Activated CD4-positive, alpha-beta T cell treated with anti-CD3 and anti-CD28 coated beads for 4 hours (primary cell): ENCODE data around the gene CMIP.

Experiments
- DNase-seq, 2 donors: peaks; one replicate each; pipeline ENCODE4 v3.0.0-alpha.2; 2020

CMIP gene

GRCh38 chr16:81710044-81710443 is 265.4 kb downstream of the CMIP start:
- no peak for DNase-seq

- DNase-seq, result no peak
Measured at GRCh38 chr16:81710596-81710995, 266.0 kb downstream of the CMIP start.

DNA sequence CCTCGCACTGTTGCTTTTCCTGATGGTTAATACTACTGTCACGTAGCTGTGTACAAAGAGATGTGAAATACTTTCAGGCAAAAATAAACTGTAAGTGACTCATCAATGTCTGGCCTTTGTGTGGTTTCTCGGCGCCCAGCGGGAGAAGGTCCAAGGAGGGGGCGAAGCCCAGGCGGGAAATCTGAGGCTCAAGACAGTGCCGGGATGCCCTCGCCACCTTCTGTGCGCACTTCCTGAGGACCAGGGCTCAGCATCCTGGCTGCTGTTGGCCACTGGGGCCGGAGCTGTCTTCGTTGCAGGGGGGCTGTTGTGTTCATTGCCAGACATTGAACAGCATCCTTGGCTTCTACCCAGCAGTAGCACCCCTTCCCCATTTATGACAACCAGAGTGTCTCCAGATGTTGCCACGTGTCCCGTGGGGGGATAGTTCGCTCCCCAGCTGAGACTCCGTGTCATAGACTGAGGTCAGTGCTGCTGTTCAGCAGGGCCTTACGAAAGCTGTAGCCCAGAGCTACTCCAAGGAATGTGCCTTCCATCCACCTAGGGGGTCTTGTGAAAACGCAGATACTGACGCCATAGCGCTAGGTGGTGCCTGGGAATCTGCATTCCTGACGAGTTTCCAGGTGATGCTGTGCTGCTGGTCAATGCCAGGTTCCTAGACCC is 267.2 kb downstream of the CMIP start:
- no peak for DNase-seq

DNA sequence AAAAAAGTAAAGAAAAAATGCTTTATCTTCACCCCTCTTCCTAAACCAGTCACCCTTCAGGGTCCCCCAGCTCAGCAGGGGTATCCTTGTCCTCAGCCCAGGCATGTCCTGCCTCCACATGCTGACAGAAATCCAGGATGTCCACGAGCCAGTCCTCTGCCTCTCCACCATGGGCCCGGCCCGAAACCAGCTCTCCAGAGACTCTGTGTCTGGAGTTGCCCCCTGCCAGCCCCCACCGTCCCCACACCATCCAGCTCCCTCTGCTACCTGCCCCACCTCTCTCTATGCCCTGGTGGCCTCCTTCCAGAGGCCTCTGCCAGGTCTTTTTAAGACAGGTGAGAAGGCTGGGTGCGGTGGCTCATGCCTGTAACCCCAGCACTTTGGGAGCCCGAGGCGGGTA is 268.1 kb downstream of the CMIP start:
- no peak for DNase-seq

GRCh38 chr16:81713295-81713772 is 268.7 kb downstream of the CMIP start:
- no peak for DNase-seq

DNA sequence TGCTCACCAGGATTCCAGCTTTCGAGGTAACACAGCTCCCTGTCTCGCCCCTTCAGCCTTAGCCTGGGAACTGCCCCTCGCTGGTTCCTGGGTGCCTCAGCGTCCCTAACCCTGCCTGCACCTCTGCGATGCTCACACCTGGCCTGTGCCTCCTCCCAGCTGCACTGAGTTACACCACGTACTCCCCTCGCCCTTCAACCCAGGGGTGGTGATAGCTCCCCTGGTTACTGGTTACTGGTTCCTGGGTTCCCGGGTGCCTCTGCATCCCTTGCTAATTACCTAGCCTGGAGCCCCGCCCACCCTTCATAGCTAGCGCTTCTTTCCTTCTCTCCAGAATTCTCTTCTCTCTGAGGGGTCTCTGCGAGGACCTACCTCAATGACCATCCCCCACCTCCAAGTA is 269.2 kb downstream of the CMIP start:
- DNase-seq, result no peak

DNA sequence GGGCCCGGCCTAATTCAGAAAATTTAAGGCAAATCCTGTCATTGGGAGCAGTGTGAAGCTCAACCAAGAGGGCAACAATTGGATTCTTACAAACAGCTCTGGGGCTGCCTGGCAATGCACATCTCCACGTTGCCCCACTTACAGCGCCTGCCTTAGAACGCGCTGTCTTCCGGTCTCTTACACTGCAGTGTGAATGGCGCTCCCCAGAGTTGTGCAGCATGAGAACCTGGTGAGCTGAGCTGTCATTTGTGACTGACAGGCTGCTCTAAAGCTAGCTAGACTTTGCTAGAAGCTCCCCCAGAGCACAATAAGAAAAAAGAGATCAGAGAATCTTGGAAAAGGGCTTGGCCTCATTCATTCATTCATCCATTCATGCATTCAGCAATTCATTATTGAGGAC is 270.0 kb downstream of the CMIP start:
- DNase-seq, result no peak

GRCh38 chr16:81715358-81716196 is 271.0 kb downstream of the CMIP start:
- no peak for DNase-seq

DNA sequence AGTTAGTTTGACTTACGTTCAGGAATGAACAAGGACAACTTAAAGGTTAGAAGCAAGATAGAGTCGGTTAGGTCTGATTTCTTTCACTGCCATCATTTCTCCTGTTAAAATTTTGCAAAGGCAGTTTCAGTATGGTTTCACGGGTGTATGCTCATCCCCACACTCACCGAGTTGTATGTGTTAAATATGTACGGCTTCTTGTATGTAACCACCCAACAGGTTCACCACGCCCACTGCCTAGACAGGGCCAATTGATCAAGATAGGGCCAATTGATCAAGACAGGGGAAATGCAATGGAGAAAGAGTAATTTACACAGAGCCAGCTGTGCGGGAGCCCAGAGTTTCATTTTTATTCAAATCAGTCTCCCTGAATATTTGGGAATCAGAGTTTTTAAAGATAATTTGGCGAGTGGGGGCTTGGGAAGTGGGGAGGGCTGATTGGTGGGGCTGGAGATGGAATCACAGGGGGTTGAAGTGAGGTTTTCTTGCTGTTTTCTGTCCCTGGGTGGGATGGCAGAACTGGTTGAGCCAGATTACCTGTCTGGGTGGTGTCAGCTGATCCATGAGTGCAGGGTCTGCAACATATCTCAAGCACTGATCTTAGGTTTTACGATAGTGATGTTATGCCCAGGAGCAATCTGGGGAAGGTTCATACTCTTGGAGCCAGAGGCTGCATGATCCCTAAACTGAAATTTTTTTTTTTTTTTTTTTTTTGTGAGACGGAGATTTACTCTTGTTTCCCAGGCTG is 272.0 kb downstream of the CMIP start:
- no peak for DNase-seq

GRCh38 chr16:81717662-81718189 is 273.1 kb downstream of the CMIP start:
- DNase-seq, result no peak

- no peak for DNase-seq
Measured at GRCh38 chr16:81718637-81719036, 274.0 kb downstream of the CMIP start.

- DNase-seq, result no peak
Measured at GRCh38 chr16:81719993-81720392, 275.4 kb downstream of the CMIP start.

- no peak for DNase-seq
Measured at GRCh38 chr16:81720973-81721906, 276.6 kb downstream of the CMIP start.

GRCh38 chr16:81723098-81723723 is 278.6 kb downstream of the CMIP start:
- DNase-seq, result peak; percentile 32 to 62

- no peak for DNase-seq
Measured at GRCh38 chr16:81728435-81728834, 283.8 kb downstream of the CMIP start.

DNA sequence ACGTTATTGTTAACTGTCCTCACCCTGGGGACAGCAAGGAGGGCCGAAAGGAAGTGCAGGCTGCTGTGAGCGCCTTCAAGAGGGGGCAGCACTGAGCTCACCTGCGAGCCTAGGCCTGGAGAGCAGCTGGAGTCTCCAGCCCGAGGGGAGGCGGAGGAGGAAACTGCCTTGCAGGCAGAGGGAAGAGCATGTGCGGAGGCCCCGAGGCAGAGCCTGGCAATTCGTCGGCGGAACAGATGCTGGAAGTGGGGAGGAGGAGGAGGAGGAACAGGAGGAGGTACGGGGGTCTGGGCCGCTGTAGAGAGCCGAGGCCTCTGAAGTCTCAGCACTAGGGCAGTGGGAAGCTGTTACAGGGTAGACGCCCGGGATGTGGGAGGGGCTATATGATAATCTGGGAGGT is 284.8 kb downstream of the CMIP start:
- DNase-seq, result no peak

DNA sequence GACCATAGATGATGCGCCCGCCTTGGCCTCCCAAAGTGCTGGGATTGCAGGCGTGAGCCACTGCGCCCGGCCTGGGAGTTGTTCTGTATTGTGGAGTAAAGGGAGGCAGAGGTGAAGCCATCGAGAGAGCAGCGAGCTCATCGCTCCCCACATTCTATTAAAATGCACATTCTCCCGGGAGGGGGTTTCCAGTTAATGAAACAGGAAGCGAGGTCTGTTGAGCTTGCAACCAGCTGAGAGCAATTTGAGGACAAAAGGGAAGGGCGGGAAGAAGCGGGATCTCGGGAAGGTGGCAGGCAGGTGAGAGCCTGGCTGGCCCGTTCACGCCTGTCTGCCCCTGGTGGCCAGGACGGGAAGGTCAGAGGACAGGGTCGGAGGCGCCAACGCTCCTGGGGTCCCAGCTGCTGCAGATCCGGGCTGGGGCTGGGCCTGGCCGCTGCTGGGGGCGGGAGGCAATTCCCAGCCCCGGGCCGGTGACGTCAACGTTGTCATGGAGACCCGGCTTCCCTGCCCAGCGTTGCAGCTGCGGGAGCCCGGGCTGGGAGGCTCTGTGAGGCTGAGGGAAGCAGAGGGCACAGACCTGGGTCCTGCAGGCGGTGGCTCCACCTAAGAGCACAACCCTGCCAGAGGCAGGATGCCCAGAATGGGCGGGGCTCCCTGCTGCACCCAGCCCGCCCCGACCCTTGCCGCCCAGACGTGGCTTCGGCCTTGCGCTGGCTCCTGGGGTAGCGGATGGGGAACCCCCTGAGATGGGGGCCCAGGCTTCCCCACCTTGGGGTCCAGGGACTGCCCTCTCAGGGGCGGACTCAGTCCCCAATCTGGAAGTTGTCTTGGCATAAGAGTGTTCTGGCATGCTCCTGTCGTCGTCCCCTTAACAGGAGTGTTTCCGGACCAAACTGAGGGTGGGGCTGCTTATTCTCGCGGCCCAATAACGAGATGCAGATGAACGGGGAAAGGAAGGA is 285.8 kb downstream of the CMIP start:
- DNase-seq, result peak; percentile 57 to 58

DNA sequence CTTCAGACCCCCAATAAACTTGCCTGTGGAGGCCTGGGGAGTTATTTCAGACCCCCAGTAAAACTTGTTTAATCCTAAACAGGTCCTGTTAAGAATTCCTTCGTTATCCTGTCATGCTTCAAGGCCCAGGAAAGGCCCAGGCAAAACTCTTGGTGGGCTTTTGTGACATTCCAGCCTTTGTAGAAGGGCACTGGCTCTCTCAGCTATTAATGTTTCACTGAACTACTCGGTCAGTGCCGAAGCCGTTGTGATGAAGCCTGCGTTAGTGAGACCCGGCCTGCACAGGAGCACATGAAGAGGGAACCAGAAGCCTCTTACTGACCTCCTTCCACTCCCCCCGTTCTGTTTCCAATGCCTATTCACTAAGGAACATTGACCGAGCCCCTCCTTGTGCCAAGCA is 287.0 kb downstream of the CMIP start:
- no peak for DNase-seq

- no peak for DNase-seq
Measured at GRCh38 chr16:81732699-81733098, 288.1 kb downstream of the CMIP start.

GRCh38 chr16:81733295-81733694 is 288.7 kb downstream of the CMIP start:
- no peak for DNase-seq
